GM21423 (cell line): ENCODE measurements around the gene ISOC2.
"Not testable (repeated sequence)": the region's sequence is repeated elsewhere in the genome, so short reads cannot be mapped to it uniquely, and the experiment has no call there.

Experiments
- ATAC-seq: cut with Tn5 transposase; IDR thresholded peaks from one replicate; pipeline ENCODE4 v1.9.1; 2021; ENCODE audit warnings: mild to moderate bottlenecking, moderate library complexity; ENCODE audit not compliant: unreplicated experiment

The ISOC2 gene

DNA sequence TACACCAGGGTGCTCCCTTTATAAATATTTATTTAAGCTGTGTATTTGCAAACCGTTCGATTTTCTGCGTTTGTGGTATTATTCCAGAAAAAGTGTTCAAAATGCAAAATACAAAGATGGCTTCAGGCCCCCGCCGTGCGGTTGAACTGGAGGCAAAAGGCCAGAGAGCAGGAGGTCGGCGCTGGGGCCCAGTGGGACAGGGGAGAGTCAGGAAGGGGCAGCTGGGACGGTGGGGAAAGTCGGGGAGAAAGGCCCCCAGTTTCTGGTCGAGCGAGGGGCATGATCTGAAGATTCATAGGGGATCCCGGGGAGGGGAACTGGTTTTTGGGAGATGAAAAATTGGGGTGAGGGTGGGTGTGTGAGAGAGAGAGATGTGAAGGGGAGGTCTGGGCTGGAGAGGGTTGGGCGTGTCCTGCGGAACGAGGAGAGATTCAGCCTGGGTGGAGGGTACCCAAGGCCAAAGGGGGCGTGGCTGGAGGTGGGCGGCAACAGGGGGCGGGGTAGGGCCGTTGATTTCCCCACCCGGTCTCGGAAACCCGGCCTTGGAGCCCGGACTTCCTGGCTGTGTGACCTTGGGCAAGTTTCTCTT, 678 bp downstream of the ISOC2 start:
- ATAC-seq, result no peak

GRCh38 chr19:55459950-55460657, 1.3 kb downstream of the ISOC2 start:
- ATAC-seq, result no peak

GRCh38 chr19:55459551-55459949, 1.9 kb downstream of the ISOC2 start:
- no peak for ATAC-seq

DNA sequence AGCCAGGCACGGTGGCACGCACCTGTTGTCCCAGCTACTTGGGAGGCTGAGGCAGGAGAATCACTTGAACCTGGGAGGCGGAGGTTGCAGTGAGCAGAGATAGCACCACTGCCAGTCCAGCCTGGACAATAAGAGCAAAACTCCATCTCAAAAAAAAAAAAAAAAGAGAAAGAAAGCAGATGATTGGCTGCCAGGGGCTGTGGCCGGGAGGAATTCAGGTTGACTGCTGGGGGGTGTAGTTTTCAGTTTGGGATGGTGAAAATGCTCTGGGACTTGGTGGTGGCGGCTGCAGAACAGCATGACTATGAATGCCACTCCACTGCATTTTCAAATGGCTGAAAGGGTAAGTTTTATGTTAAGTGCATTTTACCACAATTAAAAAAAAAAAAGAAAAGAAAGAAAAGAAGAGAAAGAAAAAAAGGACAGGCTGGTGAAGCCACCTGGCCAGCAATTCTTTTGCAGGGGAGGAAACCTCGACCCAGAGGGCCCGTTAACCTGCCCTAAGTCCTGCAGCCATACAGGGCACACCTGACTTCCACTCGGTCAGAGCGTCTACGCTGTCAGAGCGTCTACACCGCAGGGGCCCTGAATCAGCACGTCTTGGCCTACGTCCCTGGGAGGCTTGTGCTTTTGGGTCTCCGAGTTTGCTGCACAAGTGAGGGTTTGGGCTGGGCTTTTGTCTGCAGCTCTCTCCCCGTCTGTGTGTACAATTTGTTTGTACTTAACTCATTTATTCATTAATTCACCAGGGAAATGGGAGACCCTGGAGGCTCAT, 3.6 kb downstream of the ISOC2 start:
- no peak for ATAC-seq

GRCh38 chr19:55456347-55456746, 5.1 kb downstream of the ISOC2 start:
- ATAC-seq, result no peak

GRCh38 chr19:55455576-55456235, 5.7 kb downstream of the ISOC2 start:
- ATAC-seq, result no peak

DNA sequence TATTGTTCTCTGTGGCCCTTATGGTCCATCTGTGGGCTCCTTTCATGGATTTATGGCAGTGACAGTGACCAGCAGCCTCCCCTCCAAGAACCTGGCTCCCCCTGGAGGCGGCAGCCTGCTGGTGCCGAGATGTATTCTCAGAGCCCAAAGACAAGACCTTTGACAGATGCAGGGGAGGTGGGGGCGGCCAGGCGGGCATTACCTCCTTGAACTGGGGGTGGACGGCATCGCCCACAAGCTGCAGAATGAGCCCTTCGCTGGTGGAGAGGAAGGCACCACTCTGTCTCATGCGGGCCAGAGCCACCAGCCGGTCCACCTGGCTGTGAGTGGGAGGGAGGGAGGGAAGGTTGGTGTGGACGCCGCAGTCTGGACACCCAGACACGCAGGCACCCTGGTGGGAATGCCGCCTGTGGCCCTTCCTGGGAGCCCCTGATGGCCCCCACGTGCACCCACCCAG, 6.6 kb downstream of the ISOC2 start:
- ATAC-seq, result no peak

- ATAC-seq, result no peak
Observed at GRCh38 chr19:55453511-55454260, 7.8 kb downstream of the ISOC2 start.

GRCh38 chr19:55452749-55453346, 8.6 kb downstream of the ISOC2 start:
- ATAC-seq, result no peak

- no peak for ATAC-seq
Observed at GRCh38 chr19:55451965-55452748, 9.3 kb downstream of the ISOC2 start.

DNA sequence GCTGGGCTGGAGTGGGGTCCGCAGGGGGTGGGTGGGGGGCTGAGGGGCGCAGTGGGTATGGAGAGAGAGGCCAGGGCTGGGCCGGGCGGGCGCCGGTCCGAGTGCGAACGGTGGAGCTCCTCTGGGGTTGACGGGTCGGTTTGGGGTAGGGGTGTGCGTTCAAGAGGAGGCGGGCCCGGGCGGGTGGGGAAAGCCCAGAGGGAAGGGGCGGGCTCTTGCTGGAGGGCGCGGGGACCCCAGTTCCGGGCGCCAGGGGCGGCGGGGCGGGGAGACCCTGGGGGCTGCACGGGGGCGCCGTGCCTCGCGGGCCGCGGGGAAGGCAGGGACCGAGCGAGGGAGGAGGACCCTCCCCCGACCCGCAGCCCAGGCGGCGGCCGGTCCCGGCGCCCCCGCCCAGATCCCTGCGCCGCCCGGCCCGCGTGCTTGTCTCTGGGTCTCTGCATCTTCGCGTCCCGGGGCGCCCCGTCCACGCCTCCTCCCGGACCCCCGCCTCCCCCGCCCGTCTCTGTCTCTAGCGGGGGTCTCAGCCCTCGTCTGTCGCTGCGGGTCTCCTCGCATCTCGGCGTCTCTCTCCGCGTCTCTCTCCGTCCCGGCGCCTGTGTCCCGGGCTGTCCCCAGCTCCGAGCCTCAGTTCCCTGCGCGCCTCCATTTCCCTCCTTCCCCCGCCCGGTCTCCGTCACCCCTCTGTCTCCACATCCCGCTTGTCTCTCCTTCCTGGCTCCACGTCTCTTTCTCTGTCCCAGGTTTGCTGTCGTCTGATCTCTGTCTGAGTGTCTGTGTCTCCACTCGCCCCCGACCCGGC, 10.1 kb downstream of the ISOC2 start:
- no peak for ATAC-seq

DNA sequence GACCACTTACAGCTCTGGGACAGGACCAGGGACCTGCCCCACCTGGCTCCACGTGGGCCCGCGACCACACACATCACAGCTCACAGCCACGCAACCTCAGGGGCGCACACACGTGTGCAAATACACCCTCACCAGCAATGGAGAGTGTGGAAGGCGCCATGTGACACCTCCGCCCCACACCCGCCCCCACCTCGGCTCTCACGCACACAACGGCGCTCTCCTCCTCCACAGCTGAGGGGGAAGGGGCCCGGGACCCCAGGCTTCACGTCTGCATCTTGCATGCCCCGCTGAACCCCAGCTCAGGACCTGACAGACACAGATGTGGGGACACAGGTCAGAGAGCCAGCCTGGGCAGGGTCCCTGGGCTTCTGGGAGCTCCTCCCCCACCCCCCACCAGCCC, 12.0 kb downstream of the ISOC2 start:
- ATAC-seq, result no peak

DNA sequence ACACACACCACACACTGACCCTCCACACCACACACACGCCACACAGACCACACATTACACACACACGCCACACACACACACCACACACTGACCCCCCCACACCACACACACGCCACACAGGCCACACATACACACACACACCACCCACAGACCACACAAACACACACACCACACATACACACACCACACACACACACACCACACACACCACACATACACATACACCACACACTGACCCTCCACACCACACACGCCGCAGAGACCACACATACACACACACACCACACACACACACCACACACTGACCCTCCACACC, 13.3 kb downstream of the ISOC2 start:
- not testable (repeated sequence) for ATAC-seq

- ATAC-seq, result no peak
Observed at GRCh38 chr19:55447421-55448174, 13.8 kb downstream of the ISOC2 start.

DNA sequence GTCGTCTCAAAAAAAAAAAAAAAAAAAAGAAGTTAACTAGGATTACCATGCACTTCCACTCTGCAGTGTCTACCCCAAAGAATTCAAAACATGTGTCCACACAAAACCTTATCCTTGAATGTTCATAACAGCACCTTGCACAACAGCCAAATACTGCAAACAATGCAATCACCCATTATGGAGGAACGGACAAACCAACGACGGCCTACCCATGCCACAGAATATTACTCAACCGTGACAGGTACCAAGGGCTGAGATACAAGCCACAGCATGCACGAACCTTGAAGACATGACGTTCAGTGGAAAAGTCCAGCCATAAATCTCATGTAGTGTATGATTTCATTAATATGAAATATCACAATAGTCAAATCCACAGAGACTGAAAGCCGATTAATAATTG, 15.4 kb downstream of the ISOC2 start:
- ATAC-seq, result no peak

GRCh38 chr19:55444646-55445045, 16.8 kb downstream of the ISOC2 start:
- ATAC-seq, result no peak

DNA sequence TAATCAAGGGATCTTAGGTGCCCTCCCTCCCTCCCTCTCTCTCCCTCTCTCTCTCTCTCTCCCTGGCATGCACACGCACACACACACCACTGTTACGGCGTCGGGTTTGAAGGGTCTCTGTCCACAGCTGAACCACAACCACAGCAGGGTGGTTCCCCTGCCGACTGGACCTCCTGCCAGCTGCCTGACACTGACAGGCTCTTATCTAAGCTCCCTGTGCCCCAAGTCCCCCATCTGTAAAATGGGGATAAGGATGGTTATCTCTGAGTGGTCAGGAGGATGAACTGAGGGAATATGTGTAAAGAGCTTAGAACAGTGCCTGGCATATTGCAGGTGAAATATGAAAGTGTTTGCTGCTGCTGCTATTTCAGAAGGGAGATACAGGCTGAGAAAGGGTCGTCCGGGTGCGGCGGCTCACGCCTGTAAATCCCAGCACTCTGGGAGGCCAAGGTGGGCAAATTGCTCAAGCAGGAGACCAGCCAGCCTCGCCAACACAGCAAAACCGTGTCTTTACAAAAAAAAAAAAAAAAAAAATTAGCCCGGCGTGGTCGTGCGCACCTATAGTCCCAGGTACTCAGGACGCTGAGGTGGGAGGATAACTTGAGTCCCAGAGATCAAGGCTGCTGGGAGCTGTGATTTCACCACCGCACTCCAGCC, 17.5 kb downstream of the ISOC2 start:
- no peak for ATAC-seq
